Thyroid gland (tissue), 4 donors: ENCODE data around the gene BPHL.

Experiments
- POLR2A ChIP-seq, 2 donors: fragments of 450-650 bp; IDR thresholded peaks; one replicate each; pipeline ENCODE4 v1.6.1; 2017; ENCODE audit warnings: antibody characterized with exemption in 2 of 2, mild to moderate bottlenecking in 2 of 2, moderate library complexity in 1 of 2
- TF ChIP-seq, protein P1 (sequence below), 6 experiments: fragments of 200-600 bp in 3 of 6; fragments of 450-650 bp in 3 of 6; sonication (generic) in 3 of 6; IDR thresholded peaks; one replicate each; pipeline ENCODE4 v1.5.1; 2016 to 2019; ENCODE audit warnings: antibody characterized with exemption in 6 of 6, mild to moderate bottlenecking in 2 of 6, inconsistent platforms in 1 of 6, moderate library complexity in 1 of 6

DNA sequence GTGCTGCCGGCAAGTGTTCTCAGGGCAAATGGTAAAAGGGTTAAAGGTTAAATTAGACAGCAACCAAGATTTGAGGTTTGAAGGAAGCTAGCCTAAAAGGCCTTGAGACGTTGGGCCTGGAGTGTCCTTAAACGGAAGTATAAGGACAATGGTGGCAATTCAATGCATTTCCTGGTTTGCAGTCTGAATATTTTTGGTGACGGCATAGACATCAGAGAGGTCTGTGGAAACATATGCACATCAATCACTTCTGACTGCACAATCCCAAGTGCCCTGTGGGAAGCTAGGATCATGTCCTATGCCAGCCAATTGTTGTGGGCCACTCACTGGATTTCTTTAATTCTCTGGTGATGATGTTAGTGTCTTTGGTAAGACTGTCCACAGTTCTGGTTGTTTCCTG is 64.6 kb downstream of the BPHL start:
- TF ChIP-seq, protein P1, sequence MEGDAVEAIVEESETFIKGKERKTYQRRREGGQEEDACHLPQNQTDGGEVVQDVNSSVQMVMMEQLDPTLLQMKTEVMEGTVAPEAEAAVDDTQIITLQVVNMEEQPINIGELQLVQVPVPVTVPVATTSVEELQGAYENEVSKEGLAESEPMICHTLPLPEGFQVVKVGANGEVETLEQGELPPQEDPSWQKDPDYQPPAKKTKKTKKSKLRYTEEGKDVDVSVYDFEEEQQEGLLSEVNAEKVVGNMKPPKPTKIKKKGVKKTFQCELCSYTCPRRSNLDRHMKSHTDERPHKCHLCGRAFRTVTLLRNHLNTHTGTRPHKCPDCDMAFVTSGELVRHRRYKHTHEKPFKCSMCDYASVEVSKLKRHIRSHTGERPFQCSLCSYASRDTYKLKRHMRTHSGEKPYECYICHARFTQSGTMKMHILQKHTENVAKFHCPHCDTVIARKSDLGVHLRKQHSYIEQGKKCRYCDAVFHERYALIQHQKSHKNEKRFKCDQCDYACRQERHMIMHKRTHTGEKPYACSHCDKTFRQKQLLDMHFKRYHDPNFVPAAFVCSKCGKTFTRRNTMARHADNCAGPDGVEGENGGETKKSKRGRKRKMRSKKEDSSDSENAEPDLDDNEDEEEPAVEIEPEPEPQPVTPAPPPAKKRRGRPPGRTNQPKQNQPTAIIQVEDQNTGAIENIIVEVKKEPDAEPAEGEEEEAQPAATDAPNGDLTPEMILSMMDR (IDR thresholded peaks at IDR 0.05) = no peak
- TF ChIP-seq POLR2A (IDR thresholded peaks at IDR 0.05) = no peak
